ENCODE data around the gene TOB1.

The TOB1 gene

DNA sequence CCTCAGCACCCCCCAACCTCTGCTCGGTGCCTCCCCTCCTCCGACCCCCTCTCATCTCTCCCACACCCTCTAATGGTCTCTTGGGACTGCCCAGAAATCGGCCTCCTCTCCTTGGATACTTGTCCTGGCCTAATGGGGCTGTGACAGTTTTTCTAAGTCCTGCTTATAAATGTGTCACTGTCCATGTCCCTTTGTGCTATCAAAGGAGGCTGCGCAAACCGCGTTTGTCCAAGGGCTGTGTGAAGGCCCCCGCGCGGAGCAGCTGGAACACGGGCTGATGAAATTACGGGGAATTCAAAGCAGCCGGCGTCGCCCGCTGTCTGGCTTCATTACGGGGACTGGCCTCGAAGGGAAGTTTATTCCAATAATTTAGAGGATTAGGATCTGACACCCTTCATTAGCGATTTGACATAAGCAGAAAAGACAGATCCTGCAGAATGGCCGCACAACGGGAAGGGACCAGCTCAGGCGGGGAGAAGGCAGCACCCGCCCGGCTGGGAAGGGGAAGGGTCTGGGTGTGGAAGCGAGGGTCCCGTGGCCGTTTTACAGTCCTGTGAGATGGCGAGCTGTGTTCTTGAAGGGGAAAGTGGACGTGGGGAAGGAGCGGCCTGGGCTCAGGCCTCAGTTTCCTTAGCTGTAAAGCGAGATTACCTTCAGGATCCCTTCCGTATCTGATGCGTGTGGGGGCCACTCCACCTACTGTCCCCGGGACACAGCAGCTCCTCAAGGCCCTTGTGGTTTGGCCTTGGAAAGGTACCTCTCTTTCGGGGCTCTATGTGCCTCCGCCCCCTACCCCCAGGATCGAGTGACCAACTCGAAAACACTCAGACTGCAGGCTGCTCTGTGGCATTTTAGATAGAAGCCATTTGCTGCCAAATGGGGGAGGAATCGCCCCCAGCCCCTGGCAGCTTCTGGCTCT lies 32.4 kb downstream of the TOB1 start:
- TF ChIP-seq CEBPB (IDR thresholded peaks at IDR 0.05): no peak
- TF ChIP-seq, protein P1, sequence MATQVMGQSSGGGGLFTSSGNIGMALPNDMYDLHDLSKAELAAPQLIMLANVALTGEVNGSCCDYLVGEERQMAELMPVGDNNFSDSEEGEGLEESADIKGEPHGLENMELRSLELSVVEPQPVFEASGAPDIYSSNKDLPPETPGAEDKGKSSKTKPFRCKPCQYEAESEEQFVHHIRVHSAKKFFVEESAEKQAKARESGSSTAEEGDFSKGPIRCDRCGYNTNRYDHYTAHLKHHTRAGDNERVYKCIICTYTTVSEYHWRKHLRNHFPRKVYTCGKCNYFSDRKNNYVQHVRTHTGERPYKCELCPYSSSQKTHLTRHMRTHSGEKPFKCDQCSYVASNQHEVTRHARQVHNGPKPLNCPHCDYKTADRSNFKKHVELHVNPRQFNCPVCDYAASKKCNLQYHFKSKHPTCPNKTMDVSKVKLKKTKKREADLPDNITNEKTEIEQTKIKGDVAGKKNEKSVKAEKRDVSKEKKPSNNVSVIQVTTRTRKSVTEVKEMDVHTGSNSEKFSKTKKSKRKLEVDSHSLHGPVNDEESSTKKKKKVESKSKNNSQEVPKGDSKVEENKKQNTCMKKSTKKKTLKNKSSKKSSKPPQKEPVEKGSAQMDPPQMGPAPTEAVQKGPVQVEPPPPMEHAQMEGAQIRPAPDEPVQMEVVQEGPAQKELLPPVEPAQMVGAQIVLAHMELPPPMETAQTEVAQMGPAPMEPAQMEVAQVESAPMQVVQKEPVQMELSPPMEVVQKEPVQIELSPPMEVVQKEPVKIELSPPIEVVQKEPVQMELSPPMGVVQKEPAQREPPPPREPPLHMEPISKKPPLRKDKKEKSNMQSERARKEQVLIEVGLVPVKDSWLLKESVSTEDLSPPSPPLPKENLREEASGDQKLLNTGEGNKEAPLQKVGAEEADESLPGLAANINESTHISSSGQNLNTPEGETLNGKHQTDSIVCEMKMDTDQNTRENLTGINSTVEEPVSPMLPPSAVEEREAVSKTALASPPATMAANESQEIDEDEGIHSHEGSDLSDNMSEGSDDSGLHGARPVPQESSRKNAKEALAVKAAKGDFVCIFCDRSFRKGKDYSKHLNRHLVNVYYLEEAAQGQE (IDR thresholded peaks at IDR 0.05; ENCODE audit: low read depth): no peak
- TF ChIP-seq ZBTB7A (IDR thresholded peaks at IDR 0.05; ENCODE audit: low read depth): no peak
- TF ChIP-seq, protein P2, sequence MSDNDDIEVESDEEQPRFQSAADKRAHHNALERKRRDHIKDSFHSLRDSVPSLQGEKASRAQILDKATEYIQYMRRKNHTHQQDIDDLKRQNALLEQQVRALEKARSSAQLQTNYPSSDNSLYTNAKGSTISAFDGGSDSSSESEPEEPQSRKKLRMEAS (IDR thresholded peaks at IDR 0.05): no peak
- TF ChIP-seq CREB1 (IDR thresholded peaks at IDR 0.05; ENCODE audit: low read depth): no peak
- no peak for TF ChIP-seq TAF1 (IDR thresholded peaks at IDR 0.05; ENCODE audit: low read depth)

DNA sequence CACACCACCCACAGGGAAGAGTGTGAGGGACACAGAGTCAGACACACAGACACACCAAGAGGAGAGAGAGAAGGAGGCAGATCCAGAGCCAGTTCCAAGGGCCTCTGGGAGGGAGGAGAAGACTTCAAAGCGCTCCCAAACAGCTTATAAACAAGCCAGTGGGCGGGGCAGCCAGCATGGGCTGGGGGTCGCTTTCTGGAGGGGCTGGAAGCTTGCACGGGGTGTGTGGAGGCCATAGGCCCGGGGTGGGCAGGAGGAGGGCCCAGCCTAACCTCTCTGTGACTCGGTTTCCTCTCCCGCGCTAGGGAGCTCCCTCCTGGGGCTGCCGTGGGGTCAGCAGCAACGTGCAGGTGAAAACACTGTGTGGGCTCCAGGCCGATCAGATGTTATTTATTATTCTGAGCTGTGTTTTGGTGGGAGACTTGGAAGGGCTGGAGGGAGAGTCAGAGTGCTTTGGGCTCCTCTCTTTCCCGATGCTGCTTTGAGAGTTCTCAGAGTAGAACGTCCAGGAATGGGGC lies 33.2 kb downstream of the TOB1 start:
- TF ChIP-seq ZBTB7A (IDR thresholded peaks at IDR 0.05; ENCODE audit: low read depth) (no peak), RAD21 (IDR thresholded peaks at IDR 0.05; ENCODE audit: low read depth) (no peak)

DNA sequence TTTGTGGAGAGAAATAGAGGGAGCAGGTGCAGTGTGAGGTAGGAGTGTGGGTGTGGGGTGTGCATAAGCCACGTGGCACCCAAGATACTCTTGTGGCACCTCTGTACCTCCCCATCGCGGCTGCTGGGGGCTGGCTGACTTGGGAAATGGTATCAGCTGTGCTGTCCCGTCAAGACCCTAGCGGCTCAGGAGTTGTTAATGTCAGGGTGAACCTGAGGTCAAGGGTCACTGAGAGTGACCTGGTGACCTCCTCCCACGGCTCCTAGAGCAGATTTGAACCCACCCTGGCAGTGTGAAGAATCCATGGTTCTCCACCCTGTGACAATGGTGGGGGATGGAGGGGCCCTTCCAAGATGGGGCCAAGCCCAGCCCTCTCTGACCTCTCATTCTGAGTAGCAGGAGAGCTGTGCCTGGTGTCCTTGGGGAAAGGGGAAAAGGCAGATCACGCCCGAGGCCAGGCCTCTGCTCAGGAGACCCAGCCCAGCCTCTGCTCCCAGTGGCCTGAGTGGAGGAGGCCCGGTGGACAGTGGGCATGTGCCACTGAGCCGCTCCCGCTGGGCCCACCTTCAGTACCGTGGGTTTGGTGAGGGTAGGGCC lies 33.8 kb downstream of the TOB1 start:
- TF ChIP-seq RAD21 (IDR thresholded peaks at IDR 0.05; ENCODE audit: low read depth) (no peak), EP300 (IDR thresholded peaks at IDR 0.05; ENCODE audit: borderline replicate concordance) (no peak), ZBTB7A (IDR thresholded peaks at IDR 0.05; ENCODE audit: low read depth) (no peak), YY1 (IDR thresholded peaks at IDR 0.05; ENCODE audit: low read depth) (no peak), EGR1 (IDR thresholded peaks at IDR 0.05) (no peak), NFIC (IDR thresholded peaks at IDR 0.05) (no peak), TAF1 (IDR thresholded peaks at IDR 0.05; ENCODE audit: low read depth) (no peak)

DNA sequence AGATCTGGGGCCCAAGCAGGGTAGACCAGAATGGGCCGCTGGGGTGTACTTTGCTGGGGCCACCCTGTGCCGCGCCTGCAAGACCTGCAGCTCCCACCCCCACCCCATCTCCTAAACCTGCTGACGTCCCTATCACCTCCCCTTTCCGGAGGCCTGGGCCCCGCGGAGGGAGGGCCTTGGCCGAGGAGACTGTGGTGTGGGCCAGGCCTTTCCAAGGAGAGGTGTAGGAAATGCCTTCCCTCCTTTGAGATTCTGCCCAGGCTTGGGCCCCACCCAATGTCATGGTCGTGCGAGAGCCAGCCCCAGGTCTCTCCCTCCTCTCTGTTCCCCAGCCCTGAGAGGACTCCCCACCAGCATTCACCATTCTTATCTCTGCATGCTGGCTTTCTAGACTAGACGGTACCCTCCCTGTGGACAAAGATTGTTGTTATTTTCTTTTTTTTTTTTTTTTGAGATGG lies 34.7 kb downstream of the TOB1 start:
- no peak for TF ChIP-seq TEAD4 (IDR thresholded peaks at IDR 0.05)
- TF ChIP-seq TCF12 (IDR thresholded peaks at IDR 0.05; ENCODE audit: low read depth): no peak
- TF ChIP-seq ZBTB7A (IDR thresholded peaks at IDR 0.05; ENCODE audit: low read depth): no peak
- no peak for TF ChIP-seq EGR1 (IDR thresholded peaks at IDR 0.05)
- TF ChIP-seq TAF1 (IDR thresholded peaks at IDR 0.05; ENCODE audit: low read depth): no peak
- TF ChIP-seq, protein P3, sequence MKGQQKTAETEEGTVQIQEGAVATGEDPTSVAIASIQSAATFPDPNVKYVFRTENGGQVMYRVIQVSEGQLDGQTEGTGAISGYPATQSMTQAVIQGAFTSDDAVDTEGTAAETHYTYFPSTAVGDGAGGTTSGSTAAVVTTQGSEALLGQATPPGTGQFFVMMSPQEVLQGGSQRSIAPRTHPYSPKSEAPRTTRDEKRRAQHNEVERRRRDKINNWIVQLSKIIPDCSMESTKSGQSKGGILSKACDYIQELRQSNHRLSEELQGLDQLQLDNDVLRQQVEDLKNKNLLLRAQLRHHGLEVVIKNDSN (IDR thresholded peaks at IDR 0.05): no peak
- TF ChIP-seq CEBPB (IDR thresholded peaks at IDR 0.05): no peak
- no peak for TF ChIP-seq NFIC (IDR thresholded peaks at IDR 0.05)
- TF ChIP-seq EP300 (IDR thresholded peaks at IDR 0.05; ENCODE audit: borderline replicate concordance): no peak
- no peak for TF ChIP-seq RAD21 (IDR thresholded peaks at IDR 0.05; ENCODE audit: low read depth)
- TF ChIP-seq, protein P1 (IDR thresholded peaks at IDR 0.05; ENCODE audit: low read depth): no peak
- TF ChIP-seq, protein P2 (IDR thresholded peaks at IDR 0.05): no peak
- TF ChIP-seq CREB1 (IDR thresholded peaks at IDR 0.05; ENCODE audit: low read depth): no peak
- TF ChIP-seq YY1 (IDR thresholded peaks at IDR 0.05; ENCODE audit: low read depth): no peak
- TF ChIP-seq FOXM1 (IDR thresholded peaks at IDR 0.05; ENCODE audit: borderline replicate concordance, low read depth): no peak

DNA sequence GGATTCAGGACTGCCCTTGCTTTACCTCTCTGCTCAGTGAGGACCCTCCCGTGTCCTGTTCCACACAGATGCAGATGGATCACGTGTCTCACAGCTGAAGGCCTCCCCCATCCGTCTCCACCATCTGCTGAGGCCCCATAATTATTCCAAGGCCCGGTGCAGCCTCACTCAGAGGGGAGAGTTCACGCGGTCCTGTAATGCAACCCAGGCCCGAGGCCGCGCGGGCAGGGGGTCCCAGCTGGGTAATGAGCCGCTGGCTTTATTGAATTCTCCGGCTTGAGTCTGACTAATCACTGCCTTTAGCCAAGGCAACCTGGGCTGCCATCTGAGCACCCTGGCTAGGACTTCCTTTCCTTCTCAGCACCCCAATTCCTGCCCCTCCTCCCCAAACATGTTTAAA lies 35.2 kb downstream of the TOB1 start:
- TF ChIP-seq NFIC (IDR thresholded peaks at IDR 0.05): no peak
- TF ChIP-seq RAD21 (IDR thresholded peaks at IDR 0.05; ENCODE audit: low read depth): no peak
- no peak for TF ChIP-seq ZBTB7A (IDR thresholded peaks at IDR 0.05; ENCODE audit: low read depth)
- TF ChIP-seq TEAD4 (IDR thresholded peaks at IDR 0.05): no peak
- TF ChIP-seq, protein P2 (IDR thresholded peaks at IDR 0.05): no peak
- TF ChIP-seq FOXM1 (IDR thresholded peaks at IDR 0.05; ENCODE audit: borderline replicate concordance, low read depth): no peak
- TF ChIP-seq TCF12 (IDR thresholded peaks at IDR 0.05; ENCODE audit: low read depth): no peak
- no peak for TF ChIP-seq CEBPB (IDR thresholded peaks at IDR 0.05)
- no peak for TF ChIP-seq CREB1 (IDR thresholded peaks at IDR 0.05; ENCODE audit: low read depth)
- TF ChIP-seq EP300 (IDR thresholded peaks at IDR 0.05; ENCODE audit: borderline replicate concordance): no peak
- TF ChIP-seq TAF1 (IDR thresholded peaks at IDR 0.05; ENCODE audit: low read depth): no peak
- TF ChIP-seq EGR1 (IDR thresholded peaks at IDR 0.05): no peak

Data from Ishikawa (cell line).